Ishikawa (cell line): ENCODE data around the gene KPNA5.

Experiments used
- CEBPB ChIP-seq: IDR thresholded peaks from 2 replicates; pipeline ENCODE4 v1.6.1; 2012
- CREB1 ChIP-seq: IDR thresholded peaks from 2 replicates; pipeline ENCODE4 v1.6.1; 2012; ENCODE audit warnings: low read depth
- EGR1 ChIP-seq: IDR thresholded peaks from 2 replicates; pipeline ENCODE4 v1.6.1; 2012
- EP300 ChIP-seq: IDR thresholded peaks from 2 replicates; pipeline ENCODE4 v1.6.1; 2012; ENCODE audit warnings: borderline replicate concordance
- FOXM1 ChIP-seq: IDR thresholded peaks from 2 replicates; pipeline ENCODE4 v1.6.1; 2012; ENCODE audit warnings: low read depth, borderline replicate concordance
- NFIC ChIP-seq: IDR thresholded peaks from 2 replicates; pipeline ENCODE4 v1.6.1; 2012
- RAD21 ChIP-seq: IDR thresholded peaks from 2 replicates; pipeline ENCODE4 v1.6.1; 2012; ENCODE audit warnings: low read depth
- REST ChIP-seq: IDR thresholded peaks from 2 replicates; pipeline ENCODE4 v1.6.1; 2012; ENCODE audit warnings: low read depth, mild to moderate bottlenecking
- TAF1 ChIP-seq: IDR thresholded peaks from 2 replicates; pipeline ENCODE4 v1.6.1; 2012; ENCODE audit warnings: low read depth, mild to moderate bottlenecking
- TEAD4 ChIP-seq: IDR thresholded peaks from 2 replicates; pipeline ENCODE4 v1.6.1; 2012
- YY1 ChIP-seq: IDR thresholded peaks from 2 replicates; pipeline ENCODE4 v1.6.1; 2012; ENCODE audit warnings: low read depth
- ZBTB7A ChIP-seq: IDR thresholded peaks from 2 replicates; pipeline ENCODE4 v1.6.1; 2012; ENCODE audit warnings: low read depth
- TF ChIP-seq, protein P1 (sequence below): IDR thresholded peaks from 2 replicates; pipeline ENCODE4 v1.6.1; 2012

DNA sequence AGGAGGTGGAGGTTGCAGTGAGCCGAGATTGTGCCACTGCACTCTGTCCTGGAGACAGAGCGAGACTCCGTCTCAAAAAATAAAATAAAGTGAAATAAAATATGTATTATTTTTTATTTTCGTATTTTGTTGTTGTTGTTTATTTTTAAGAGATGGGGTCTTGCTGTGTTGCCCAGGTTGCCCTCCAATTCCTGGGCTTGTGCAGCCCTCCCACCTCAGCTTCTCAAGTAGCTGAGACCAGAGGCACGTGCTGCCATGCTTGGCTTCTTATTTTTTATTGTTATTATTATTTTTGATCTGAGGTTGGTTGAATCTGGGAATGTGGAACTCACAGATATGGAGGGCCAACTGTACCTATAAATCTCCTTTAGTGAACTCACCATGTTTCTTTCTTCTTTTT, 10.1 kb downstream of the KPNA5 start:
- TF ChIP-seq YY1: no peak
- no peak for TF ChIP-seq TEAD4
- no peak for TF ChIP-seq EGR1
- TF ChIP-seq EP300: no peak
- no peak for TF ChIP-seq RAD21
- no peak for TF ChIP-seq CREB1
- no peak for TF ChIP-seq FOXM1
- no peak for TF ChIP-seq CEBPB
- TF ChIP-seq REST: no peak
- TF ChIP-seq, protein P1, sequence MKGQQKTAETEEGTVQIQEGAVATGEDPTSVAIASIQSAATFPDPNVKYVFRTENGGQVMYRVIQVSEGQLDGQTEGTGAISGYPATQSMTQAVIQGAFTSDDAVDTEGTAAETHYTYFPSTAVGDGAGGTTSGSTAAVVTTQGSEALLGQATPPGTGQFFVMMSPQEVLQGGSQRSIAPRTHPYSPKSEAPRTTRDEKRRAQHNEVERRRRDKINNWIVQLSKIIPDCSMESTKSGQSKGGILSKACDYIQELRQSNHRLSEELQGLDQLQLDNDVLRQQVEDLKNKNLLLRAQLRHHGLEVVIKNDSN: no peak
- no peak for TF ChIP-seq TAF1
- TF ChIP-seq ZBTB7A: no peak
- TF ChIP-seq NFIC: no peak
